ENCODE results near the gene TMEM175.

- TF ChIP-seq CTCF (conservative IDR thresholded peaks at IDR 0.05; ENCODE audit: low read depth, low read length) (no peak), EZH2 (IDR thresholded peaks at IDR 0.05; ENCODE audit: low read length, unreplicated experiment) (no peak), EZH2phosphoT487 (IDR thresholded peaks at IDR 0.05; ENCODE audit: borderline replicate concordance, low read length) (no peak)
These were observed 72.6 kb downstream of the TMEM175 start for GRCh38 chr4:1004557-1005485.

Data from PC-3 (cell line).